Measurements from ENCODE around the gene PKMYT1. TPM values are rescaled to one million over a fixed set of nuclear protein-coding genes. Genes with fewer than 3 reads are reported as not detected.
A peak's percentile ranks its signal among the peaks of the same experiment; 100 is the strongest.
"Not testable (repeated sequence)": the region's sequence is repeated elsewhere in the genome, so short reads cannot be mapped to it uniquely, and the experiment has no call there.

The PKMYT1 gene
- total and polyA plus RNA-seq, 2 experiments from 2014 or later: 7.7 to 21.0 TPM

DNA sequence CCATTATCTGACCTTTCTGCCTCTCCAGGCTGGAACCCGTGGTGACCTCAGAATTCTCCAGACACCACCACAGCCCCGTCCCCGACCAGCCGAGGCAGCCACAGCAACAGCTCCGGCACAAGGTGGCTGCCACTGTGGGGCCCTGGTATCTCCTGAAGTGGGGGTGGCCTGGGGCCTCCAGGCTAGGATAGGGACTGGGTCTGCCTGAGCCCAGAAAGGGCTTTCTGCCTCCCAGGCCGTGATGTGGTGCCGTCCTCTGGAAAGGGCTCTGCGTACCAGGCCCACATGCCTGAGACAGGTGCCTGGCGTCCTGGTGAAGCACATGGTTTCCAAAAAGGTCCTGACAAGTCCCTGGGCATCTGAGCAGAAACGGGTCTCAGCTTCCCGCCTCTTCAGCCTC, 51.5 kb downstream of the PKMYT1 start:
- Histone ChIP-seq H3K36me3 (replicated peaks; ENCODE audit: insufficient read depth, low read depth) (no peaks in the 10 kb centered on the region), H3K4me1 (ENCODE audit: insufficient read depth) (no peaks in the 10 kb centered on the region), H3K27me3 (no peaks in the 10 kb centered on the region), H3K9me2 (replicated peaks; ENCODE audit: insufficient read depth) (no peaks in the 10 kb centered on the region), H4K20me1 (ENCODE audit: insufficient read depth, poor library complexity, severe bottlenecking) (no peaks in the 10 kb centered on the region), H3K27ac (no peak overlapping the region), H3K4me2 (no peak overlapping the region), H3K79me2 (no peaks in the 10 kb centered on the region), H3K9me3 (ENCODE audit: low read depth) (no peaks in the 10 kb centered on the region), H3K4me3 (no peak overlapping the region), H2AFZ (no peak overlapping the region)
- TF ChIP-seq EZH2 (IDR thresholded peaks at IDR 0.05; ENCODE audit: borderline replicate concordance) (no peak), EZH2phosphoT487 (IDR thresholded peaks at IDR 0.05; ENCODE audit: low read depth, severe bottlenecking, unreplicated experiment) (no peak)
- TF ChIP-seq, protein P1, sequence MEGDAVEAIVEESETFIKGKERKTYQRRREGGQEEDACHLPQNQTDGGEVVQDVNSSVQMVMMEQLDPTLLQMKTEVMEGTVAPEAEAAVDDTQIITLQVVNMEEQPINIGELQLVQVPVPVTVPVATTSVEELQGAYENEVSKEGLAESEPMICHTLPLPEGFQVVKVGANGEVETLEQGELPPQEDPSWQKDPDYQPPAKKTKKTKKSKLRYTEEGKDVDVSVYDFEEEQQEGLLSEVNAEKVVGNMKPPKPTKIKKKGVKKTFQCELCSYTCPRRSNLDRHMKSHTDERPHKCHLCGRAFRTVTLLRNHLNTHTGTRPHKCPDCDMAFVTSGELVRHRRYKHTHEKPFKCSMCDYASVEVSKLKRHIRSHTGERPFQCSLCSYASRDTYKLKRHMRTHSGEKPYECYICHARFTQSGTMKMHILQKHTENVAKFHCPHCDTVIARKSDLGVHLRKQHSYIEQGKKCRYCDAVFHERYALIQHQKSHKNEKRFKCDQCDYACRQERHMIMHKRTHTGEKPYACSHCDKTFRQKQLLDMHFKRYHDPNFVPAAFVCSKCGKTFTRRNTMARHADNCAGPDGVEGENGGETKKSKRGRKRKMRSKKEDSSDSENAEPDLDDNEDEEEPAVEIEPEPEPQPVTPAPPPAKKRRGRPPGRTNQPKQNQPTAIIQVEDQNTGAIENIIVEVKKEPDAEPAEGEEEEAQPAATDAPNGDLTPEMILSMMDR (IDR thresholded peaks at IDR 0.05; ENCODE audit: poor library complexity): no peak
- 91% methylated on average over 11 of the region's 11 CpGs for WGBS (ENCODE audit: low lambda C conversion rate, missing lambda C conversion rate)
- DNase-seq (ENCODE audit: low spot score): no peak

DNA sequence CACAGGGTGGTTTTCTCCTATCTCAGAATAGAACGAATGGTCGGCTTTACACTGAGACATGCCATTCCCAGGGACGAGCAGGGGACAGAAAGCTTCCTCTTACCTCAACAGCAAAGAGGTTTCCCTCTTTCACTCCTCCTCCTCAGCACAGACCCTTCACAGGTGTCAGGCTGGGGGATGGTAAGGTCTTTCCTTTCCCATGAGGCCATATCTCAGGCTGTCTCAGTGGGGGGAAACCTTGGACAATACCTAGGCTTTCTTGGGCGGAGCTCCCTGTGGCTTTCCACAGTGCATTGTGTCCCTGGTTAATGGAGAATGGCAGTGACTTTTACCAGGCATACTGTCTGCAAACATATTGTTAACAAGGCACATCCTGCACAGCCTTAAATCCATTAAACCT, 52.1 kb downstream of the PKMYT1 start:
- not testable (repeated sequence) for H3K4me3 ChIP-seq; H3K79me2 ChIP-seq; H3K27me3 ChIP-seq; H4K20me1 ChIP-seq (ENCODE audit: insufficient read depth, poor library complexity, severe bottlenecking); H3K4me2 ChIP-seq; H3K36me3 ChIP-seq (replicated peaks; ENCODE audit: insufficient read depth, low read depth); H3K9me3 ChIP-seq (ENCODE audit: low read depth); H2AFZ ChIP-seq; H3K4me1 ChIP-seq (ENCODE audit: insufficient read depth); H3K27ac ChIP-seq; DNase-seq (ENCODE audit: low spot score); H3K9me2 ChIP-seq (replicated peaks; ENCODE audit: insufficient read depth)
- 76% methylated on average over 4 of the region's 4 CpGs for WGBS (ENCODE audit: low lambda C conversion rate, missing lambda C conversion rate)

DNA sequence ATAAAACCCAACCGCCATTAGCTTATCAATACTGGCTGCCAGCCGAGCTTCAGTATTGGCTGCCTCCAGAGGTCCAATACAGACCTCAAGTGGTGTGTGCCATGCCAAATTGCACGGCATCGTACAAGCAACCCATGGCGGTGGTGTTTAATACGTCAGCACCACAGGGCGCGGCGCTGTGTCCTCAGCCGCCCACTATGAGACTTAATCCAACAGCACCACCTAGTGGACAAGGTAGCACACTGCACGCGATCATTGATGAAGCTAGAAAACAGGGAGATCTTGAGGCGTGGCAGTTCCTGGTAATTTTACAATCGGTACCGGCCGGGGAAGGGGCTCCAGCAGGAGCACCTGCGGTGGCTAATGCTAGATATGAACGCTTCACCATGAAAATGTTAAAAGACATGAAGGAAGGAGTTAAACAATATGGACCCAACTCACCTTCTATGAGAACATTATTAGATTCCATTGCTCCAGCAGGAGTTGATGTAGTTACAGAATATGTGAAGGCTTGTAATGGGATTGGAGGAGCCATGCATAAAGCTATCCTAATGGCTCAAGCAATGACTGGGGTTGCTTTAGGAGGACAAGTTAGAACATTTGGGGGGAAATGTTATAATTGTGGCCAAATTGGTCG, 53.1 kb downstream of the PKMYT1 start:
- H3K4me2 ChIP-seq: peak overlapping the region; percentile 74
- no peaks in the 10 kb centered on the region for H3K9me2 ChIP-seq (replicated peaks; ENCODE audit: insufficient read depth)
- H3K27ac ChIP-seq: no peak overlapping the region
- 16% methylated on average over 19 of the region's 19 CpGs for WGBS (ENCODE audit: low lambda C conversion rate, missing lambda C conversion rate)
- DNase-seq (ENCODE audit: low spot score): peak; percentile 92
- no peaks in the 10 kb centered on the region for H3K9me3 ChIP-seq (ENCODE audit: low read depth)
- no peaks in the 10 kb centered on the region for H3K36me3 ChIP-seq (replicated peaks; ENCODE audit: insufficient read depth, low read depth)
- TF ChIP-seq, protein P1 (IDR thresholded peaks at IDR 0.05; ENCODE audit: poor library complexity): peak; percentile 93
- TF ChIP-seq EZH2 (IDR thresholded peaks at IDR 0.05; ENCODE audit: borderline replicate concordance): no peak
- H3K4me3 ChIP-seq: no peak overlapping the region
- no peaks in the 10 kb centered on the region for H3K27me3 ChIP-seq
- H4K20me1 ChIP-seq (ENCODE audit: insufficient read depth, poor library complexity, severe bottlenecking): no peaks in the 10 kb centered on the region
- H3K4me1 ChIP-seq (ENCODE audit: insufficient read depth): no peaks in the 10 kb centered on the region
- no peaks in the 10 kb centered on the region for H3K79me2 ChIP-seq
- no peak overlapping the region for H2AFZ ChIP-seq

DNA sequence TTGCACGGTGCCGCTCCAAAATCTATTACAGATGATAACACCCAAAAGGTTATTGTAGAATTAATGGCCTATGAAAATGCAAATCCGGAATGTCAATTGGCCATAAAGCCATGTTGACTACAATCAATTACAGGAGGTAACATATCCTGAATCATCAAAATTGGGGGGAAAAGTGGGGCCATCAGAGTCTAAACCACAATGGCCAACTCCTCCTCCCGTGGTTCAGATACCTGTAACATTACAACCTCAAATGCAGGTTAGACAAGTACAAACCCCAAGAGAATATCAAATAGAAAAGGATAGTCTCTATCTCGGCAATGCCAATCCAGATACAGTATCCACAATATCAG, 53.6 kb downstream of the PKMYT1 start:
- no peaks in the 10 kb centered on the region for H3K9me3 ChIP-seq (ENCODE audit: low read depth)
- no peak for DNase-seq (ENCODE audit: low spot score)
- H3K27ac ChIP-seq: no peak overlapping the region
- no peaks in the 10 kb centered on the region for H3K79me2 ChIP-seq
- H3K27me3 ChIP-seq: no peaks in the 10 kb centered on the region
- TF ChIP-seq, protein P1 (IDR thresholded peaks at IDR 0.05; ENCODE audit: poor library complexity): no peak
- TF ChIP-seq EZH2phosphoT487 (IDR thresholded peaks at IDR 0.05; ENCODE audit: low read depth, severe bottlenecking, unreplicated experiment): no peak
- TF ChIP-seq EZH2 (IDR thresholded peaks at IDR 0.05; ENCODE audit: borderline replicate concordance): no peak
- H3K4me1 ChIP-seq (ENCODE audit: insufficient read depth): no peaks in the 10 kb centered on the region
- H2AFZ ChIP-seq: no peak overlapping the region
- no peak overlapping the region for H3K4me3 ChIP-seq
- H4K20me1 ChIP-seq (ENCODE audit: insufficient read depth, poor library complexity, severe bottlenecking): no peaks in the 10 kb centered on the region
- H3K36me3 ChIP-seq (replicated peaks; ENCODE audit: insufficient read depth, low read depth): no peaks in the 10 kb centered on the region
- 92% methylated on average over 5 of the region's 5 CpGs for WGBS (ENCODE audit: low lambda C conversion rate, missing lambda C conversion rate)
- H3K4me2 ChIP-seq: peak overlapping the region; percentile 74
- H3K9me2 ChIP-seq (replicated peaks; ENCODE audit: insufficient read depth): no peaks in the 10 kb centered on the region

All from hepatocyte (in vitro differentiated cells).